Tibial nerve (tissue), 4 donors: ENCODE results near the gene NOC2L. TPM values are rescaled to one million over a fixed set of nuclear protein-coding genes. Genes with fewer than 3 reads are reported as not detected.
"Not testable (repeated sequence)": the region's sequence is repeated elsewhere in the genome, so short reads cannot be mapped to it uniquely, and the experiment has no call there.

Experiments used
- DNase-seq, 2 donors: peaks; one replicate each; pipeline ENCODE4 v3.0.0-alpha.2; 2019; ENCODE audit warnings: low spot score in 2 of 2
- H3K27ac ChIP-seq, 4 donors: fragments of 200-600 bp; sonication (generic) in 3 of 4; one replicate each; pipeline ENCODE4 v1.5.1; 2017 to 2019; ENCODE audit warnings: mild to moderate bottlenecking in 1 of 4
- H3K27me3 ChIP-seq, 2 donors: fragments of 200-600 bp; sonication (generic) in 1 of 2; one replicate each; pipeline versions ENCODE4 v1.5.1 to v1.6.0; 2017 to 2019
- H3K36me3 ChIP-seq, 3 donors: fragments of 200-600 bp; sonication (generic); one replicate each; pipeline ENCODE4 v1.5.1; 2018 to 2019
- H3K4me1 ChIP-seq, 4 donors: fragments of 200-600 bp; sonication (generic) in 3 of 4; one replicate each; pipeline ENCODE4 v1.5.1; 2017 to 2019
- H3K4me3 ChIP-seq, 4 donors: fragments of 200-600 bp; sonication (generic) in 3 of 4; one replicate each; pipeline ENCODE4 v1.5.1; 2017 to 2019; ENCODE audit warnings: mild to moderate bottlenecking in 1 of 4, moderate library complexity in 1 of 4
- H3K9me3 ChIP-seq, 4 donors: fragments of 200-600 bp; sonication (generic) in 3 of 4; one replicate each; pipeline ENCODE4 v1.5.1; 2017 to 2019
- EP300 ChIP-seq, 2 donors: sonication (generic); formaldehyde crosslinking; IDR thresholded peaks; one replicate each; pipeline ENCODE4 v1.6.1; 2017; ENCODE audit warnings: antibody characterized with exemption in 2 of 2, mild to moderate bottlenecking in 1 of 2
- POLR2A ChIP-seq, 2 donors: fragments of 450-650 bp; IDR thresholded peaks; one replicate each; pipeline ENCODE4 v1.6.1; 2017; ENCODE audit warnings: antibody characterized with exemption in 2 of 2, mild to moderate bottlenecking in 2 of 2, moderate library complexity in 2 of 2
- WGBS, 2 donors: methylation state at CpG; one replicate each; pipeline ENCODE4 v1.1.5; 2018; 5-methylcytosine and 5-hydroxymethylcytosine counted together
- total RNA-seq, 4 donors: library from RNA; depleted of rRNA; stranded (reverse); fragments of >200 nt; gene quantifications; one replicate each; pipeline ENCODE4 v1.1.0, GENCODE V29; 2016
- TF ChIP-seq, protein P1 (sequence below), 5 experiments: fragments of 200-600 bp in 3 of 5; fragments of 450-650 bp in 2 of 5; sonication (generic) in 3 of 5; IDR thresholded peaks; one replicate each; pipeline ENCODE4 v1.5.1; 2016 to 2019; ENCODE audit warnings: antibody characterized with exemption in 5 of 5, mild to moderate bottlenecking in 3 of 5, moderate library complexity in 2 of 5

Gene NOC2L
- total RNA-seq, 4 donors from 2014 or later = 28.2 to 54.0 (median 46.4) TPM

DNA sequence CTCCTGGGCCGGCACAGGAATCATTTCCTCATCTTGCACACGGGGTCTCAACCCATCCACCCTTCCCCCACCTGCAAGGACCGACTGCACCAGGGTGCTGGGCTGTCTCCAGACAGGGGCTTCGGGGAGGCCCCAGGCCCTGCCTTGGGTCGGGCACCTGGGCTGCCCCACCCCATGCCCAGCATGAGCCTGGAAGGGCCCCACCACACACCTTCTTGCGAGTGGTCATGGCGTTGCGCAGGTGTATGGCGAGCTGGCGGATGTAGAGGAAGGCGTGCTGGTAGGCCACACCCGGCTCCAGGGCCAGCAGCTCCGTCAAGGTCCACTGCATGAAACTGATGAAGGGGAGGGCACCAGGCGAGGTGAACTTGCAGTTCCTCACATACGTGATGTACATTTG, 6.9 kb downstream of the NOC2L start:
- 86 to 88% methylated on average over 5 to 14 of the region's 15 CpGs for WGBS, 2 donors
- Histone ChIP-seq H3K9me3 (no peaks in the 10 kb centered on the region), H3K4me3 (no peak overlapping the region), H3K4me1 (peaks cover under 1 to 10% (median 3%) of the 10 kb centered on the region in 4 donors), H3K27me3 (no peaks in the 10 kb centered on the region), H3K36me3 (peaks cover 15 to 100% (median 40%) of the 10 kb centered on the region in 3 donors), H3K27ac (no peak overlapping the region)
- no peak for DNase-seq
- TF ChIP-seq EP300 (IDR thresholded peaks at IDR 0.05) = no peak
- TF ChIP-seq POLR2A (IDR thresholded peaks at IDR 0.05) = no peak
- TF ChIP-seq, protein P1, sequence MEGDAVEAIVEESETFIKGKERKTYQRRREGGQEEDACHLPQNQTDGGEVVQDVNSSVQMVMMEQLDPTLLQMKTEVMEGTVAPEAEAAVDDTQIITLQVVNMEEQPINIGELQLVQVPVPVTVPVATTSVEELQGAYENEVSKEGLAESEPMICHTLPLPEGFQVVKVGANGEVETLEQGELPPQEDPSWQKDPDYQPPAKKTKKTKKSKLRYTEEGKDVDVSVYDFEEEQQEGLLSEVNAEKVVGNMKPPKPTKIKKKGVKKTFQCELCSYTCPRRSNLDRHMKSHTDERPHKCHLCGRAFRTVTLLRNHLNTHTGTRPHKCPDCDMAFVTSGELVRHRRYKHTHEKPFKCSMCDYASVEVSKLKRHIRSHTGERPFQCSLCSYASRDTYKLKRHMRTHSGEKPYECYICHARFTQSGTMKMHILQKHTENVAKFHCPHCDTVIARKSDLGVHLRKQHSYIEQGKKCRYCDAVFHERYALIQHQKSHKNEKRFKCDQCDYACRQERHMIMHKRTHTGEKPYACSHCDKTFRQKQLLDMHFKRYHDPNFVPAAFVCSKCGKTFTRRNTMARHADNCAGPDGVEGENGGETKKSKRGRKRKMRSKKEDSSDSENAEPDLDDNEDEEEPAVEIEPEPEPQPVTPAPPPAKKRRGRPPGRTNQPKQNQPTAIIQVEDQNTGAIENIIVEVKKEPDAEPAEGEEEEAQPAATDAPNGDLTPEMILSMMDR (IDR thresholded peaks at IDR 0.05) = no peak

DNA sequence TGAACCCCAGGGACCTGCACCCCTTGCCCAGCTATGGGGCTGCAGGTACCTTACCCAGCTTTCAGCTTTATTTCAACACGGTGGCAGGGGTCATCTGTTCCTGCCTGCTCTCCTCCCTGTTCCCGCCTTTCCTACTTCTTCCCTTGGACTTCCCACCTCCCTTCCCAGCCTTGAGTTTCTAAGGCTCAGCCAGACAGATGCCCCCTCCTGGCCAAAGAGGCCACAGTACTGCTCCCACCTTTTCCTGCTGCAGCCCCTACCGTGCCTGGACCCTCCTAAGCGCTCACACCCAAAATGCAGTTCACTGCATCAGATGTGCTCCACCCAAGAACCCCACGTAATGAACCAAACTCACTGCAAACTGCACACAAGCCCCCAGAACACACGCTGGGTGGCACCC, 7.7 kb downstream of the NOC2L start:
- WGBS, 2 donors = 67 to 71% methylated on average over 6 of the region's 6 CpGs
- Histone ChIP-seq H3K4me1 (peaks cover 0 to 1% (median 0%) of the 10 kb centered on the region in 4 donors), H3K36me3 (peaks cover 15 to 100% (median 40%) of the 10 kb centered on the region in 3 donors), H3K27ac (no peak overlapping the region), H3K27me3 (no peaks in the 10 kb centered on the region), H3K4me3 (no peak overlapping the region), H3K9me3 (no peaks in the 10 kb centered on the region)
- TF ChIP-seq POLR2A (IDR thresholded peaks at IDR 0.05) (no peak), EP300 (IDR thresholded peaks at IDR 0.05) (no peak)
- TF ChIP-seq, protein P1 (IDR thresholded peaks at IDR 0.05) = no peak
- DNase-seq = no peak

DNA sequence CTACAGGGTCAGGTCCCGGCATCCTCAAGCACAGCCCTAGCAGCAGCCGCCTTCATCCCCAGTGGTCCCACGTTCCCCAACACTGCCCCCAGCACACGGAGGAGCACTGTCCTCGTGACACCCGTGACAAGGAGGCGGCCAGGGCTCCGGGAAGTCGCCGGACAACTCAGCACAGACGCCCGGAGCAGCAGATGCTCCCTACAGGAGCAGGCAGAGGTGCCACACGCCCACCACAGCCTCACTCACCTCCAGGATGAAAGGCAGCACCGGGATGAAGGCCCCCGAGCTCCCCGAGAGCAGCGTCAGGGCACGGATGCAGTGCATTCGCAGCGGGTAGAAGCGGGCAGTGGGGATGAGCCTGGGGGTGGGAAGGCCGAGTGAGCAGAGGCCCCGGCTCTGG, 8.2 kb downstream of the NOC2L start:
- no peak overlapping the region for H3K27ac ChIP-seq
- H3K9me3 ChIP-seq = no peaks in the 10 kb centered on the region
- 89 to 90% methylated on average over 21 to 23 of the region's 23 CpGs for WGBS, 2 donors
- no peak for DNase-seq
- H3K4me1 ChIP-seq = no peaks in the 10 kb centered on the region
- H3K4me3 ChIP-seq = no peak overlapping the region
- H3K36me3 ChIP-seq = peaks cover 15 to 100% (median 40%) of the 10 kb centered on the region in 3 donors
- no peak for TF ChIP-seq POLR2A (IDR thresholded peaks at IDR 0.05)
- TF ChIP-seq, protein P1 (IDR thresholded peaks at IDR 0.05) = no peak
- TF ChIP-seq EP300 (IDR thresholded peaks at IDR 0.05) = no peak
- H3K27me3 ChIP-seq = no peaks in the 10 kb centered on the region

DNA sequence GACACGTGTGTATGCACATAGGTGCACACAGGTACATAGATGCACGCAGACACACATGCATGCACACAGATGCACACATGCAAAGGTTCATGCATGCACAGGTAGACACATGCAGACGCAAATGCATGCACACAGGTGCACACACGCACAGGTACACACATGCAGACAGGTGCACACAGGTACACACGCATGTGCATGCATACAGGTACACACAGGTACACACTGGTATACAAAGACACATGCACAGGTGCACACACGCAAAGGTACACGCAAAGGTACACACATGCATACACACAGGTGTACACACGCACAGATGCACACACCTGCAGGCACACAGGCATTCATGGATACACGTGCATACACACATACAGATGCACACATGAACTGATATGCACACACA, 8.8 kb downstream of the NOC2L start:
- H3K27me3 ChIP-seq = no peaks in the 10 kb centered on the region
- peaks cover 15 to 100% (median 40%) of the 10 kb centered on the region in 3 donors for H3K36me3 ChIP-seq
- no peaks in the 10 kb centered on the region for H3K4me1 ChIP-seq
- 91 to 96% methylated on average over 8 to 9 of the region's 9 CpGs for WGBS, 2 donors
- DNase-seq = no peak
- H3K4me3 ChIP-seq = no peak overlapping the region
- H3K9me3 ChIP-seq = no peaks in the 10 kb centered on the region
- no peak overlapping the region for H3K27ac ChIP-seq
- TF ChIP-seq EP300 (IDR thresholded peaks at IDR 0.05) (no peak), POLR2A (IDR thresholded peaks at IDR 0.05) (no peak)
- TF ChIP-seq, protein P1 (IDR thresholded peaks at IDR 0.05) = no peak

DNA sequence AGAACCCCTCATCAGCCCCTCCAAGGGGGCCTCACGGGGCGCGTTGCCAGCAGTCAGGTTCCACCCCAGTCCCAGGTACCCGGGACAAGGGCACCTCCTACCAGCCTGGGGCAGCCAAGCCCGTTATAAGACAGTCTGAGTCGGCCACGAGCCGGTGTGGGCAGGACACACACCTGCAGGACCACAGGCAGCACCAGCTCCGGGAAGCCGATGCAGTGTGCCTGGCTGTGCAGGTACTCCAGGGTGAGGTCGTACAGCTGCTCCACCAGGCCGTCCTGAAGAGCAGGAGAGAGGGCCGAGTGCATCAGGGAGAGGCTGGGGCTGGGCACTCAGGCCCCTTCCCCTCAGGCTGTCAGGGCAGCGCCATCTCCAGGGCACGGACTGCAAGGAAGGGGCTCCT, 11.1 kb downstream of the NOC2L start:
- no peak for TF ChIP-seq EP300 (IDR thresholded peaks at IDR 0.05)
- TF ChIP-seq, protein P1 (IDR thresholded peaks at IDR 0.05) = no peak
- TF ChIP-seq POLR2A (IDR thresholded peaks at IDR 0.05) = no peak
- Histone ChIP-seq H3K27ac (no peak overlapping the region), H3K9me3 (no peaks in the 10 kb centered on the region), H3K27me3 (peaks cover 0 to 4% of the 10 kb centered on the region in 2 donors), H3K36me3 (peaks cover 15 to 95% (median 20%) of the 10 kb centered on the region in 3 donors), H3K4me3 (no peak overlapping the region), H3K4me1 (peaks cover 0 to 3% (median under 1%) of the 10 kb centered on the region in 4 donors)
- DNase-seq = no peak
- 81 to 85% methylated on average over 11 to 14 of the region's 15 CpGs for WGBS, 2 donors

DNA sequence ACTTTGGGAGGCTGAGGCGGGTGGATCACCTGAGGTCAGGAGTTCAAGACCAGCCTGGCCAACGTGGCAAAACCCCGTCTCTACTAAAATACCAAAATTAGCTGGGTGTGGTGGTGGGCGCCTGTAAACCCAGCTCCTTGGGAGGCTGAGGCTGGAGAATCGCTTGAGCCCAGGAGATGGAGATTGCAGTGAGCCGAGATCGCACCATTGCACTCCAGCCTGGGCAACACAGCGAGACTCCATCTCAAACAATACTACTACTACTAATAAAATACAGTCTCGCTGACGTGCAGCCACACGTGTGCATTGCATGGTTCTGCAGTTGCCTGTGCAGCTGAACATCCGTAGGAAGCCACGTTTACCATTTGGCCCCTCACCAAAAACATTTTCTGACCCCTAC, 12.2 kb downstream of the NOC2L start:
- not testable (repeated sequence) for H3K9me3 ChIP-seq, H3K27ac ChIP-seq, DNase-seq, H3K4me3 ChIP-seq
- Histone ChIP-seq H3K4me1 (peaks cover 0 to 14% (median 9%) of the 10 kb centered on the region in 4 donors), H3K36me3 (peaks cover 14 to 83% (median 15%) of the 10 kb centered on the region in 3 donors), H3K27me3 (peaks cover 0 to 12% of the 10 kb centered on the region in 2 donors)
- 91% methylated on average over 13 of the region's 13 CpGs for WGBS, 2 donors
